ENCODE measurements around the gene UPP1.

Gene UPP1

DNA sequence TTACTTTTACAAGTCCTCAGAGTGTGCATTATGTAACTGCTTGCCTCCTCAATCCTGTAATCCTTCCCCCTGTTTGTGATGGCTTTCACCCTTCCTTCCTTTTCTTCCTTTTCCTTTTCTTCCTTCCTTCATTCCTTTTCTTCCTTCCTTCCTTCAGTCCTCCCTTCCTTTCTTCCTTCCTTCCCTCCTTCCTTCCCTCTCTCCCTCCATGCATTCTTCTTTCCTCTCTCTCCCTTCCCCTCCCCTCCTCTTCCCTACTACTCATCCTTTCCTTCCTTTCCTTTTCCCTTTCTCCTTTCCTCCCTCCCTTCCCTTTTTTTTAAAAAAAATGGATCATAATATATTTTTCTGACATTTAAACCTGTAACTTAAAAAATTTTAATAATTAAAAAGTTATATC, 60.0 kb downstream of the UPP1 start:
- TF ChIP-seq GATA3 (IDR thresholded peaks at IDR 0.05; ENCODE audit: low read depth, low read length) (no peak), GATA2 (IDR thresholded peaks at IDR 0.05; ENCODE audit: low read depth, low read length) (no peak)

DNA sequence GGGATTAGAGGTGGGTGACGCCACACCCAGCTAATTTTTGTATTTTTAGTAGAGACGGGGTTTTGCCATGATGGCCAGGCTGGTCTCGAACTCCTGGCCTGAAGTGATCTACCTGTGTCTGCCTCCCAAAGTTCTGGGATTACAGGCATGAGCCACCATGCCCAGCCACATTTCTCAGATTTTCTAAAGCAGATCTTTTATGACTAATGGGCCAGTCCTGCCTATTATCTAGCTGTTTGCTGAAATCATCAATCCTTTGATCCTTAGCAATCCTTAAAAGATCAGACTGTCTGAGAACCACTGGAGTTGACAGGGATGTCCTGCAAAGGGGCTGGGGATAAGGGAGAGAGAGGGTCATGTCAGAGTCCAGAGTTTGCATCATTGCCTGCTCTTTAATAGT, 61.0 kb downstream of the UPP1 start:
- no peak for TF ChIP-seq GATA2 (IDR thresholded peaks at IDR 0.05; ENCODE audit: low read depth, low read length)
- no peak for TF ChIP-seq GATA3 (IDR thresholded peaks at IDR 0.05; ENCODE audit: low read depth, low read length)

DNA sequence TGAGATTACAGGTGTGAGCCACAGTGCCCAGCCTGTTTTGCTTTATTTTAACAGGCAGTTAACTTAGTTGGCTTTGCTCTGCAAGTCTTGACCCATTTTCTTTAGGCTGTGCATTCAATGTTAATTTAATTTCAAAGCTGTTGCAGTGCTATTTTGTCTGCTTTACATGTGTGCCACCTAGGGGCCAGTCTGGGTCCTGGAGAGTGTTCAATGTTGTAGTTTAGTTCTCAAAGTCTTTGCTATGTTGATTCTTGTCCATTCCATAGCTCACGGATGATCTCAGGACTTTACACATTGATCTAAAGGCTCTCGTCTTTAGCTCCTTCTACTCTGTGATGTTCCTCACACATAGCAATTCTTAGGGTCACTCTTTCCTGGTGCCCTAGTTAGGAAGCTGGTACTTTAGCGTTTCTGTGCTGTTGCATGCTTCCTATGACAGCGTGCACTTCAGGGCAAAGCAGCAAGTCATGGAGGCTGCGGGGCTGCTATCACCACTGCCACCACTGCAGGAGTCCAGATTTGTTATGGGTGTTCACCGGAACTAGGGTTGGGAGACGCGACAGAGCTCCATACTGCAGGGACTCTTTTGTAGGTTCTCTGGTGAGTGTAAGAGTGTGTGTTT, 65.8 kb downstream of the UPP1 start:
- no peak for TF ChIP-seq GATA3 (IDR thresholded peaks at IDR 0.05; ENCODE audit: low read depth, low read length)
- no peak for TF ChIP-seq GATA2 (IDR thresholded peaks at IDR 0.05; ENCODE audit: low read depth, low read length)
